HG03354 (cell line): ENCODE measurements around the gene CA10.

Experiments
- ATAC-seq: cut with Tn5 transposase; IDR thresholded peaks from one replicate; pipeline ENCODE4 v1.9.1; 2021; ENCODE audit warnings: mild to moderate bottlenecking; ENCODE audit not compliant: unreplicated experiment, poor library complexity, severe bottlenecking

The CA10 gene

DNA sequence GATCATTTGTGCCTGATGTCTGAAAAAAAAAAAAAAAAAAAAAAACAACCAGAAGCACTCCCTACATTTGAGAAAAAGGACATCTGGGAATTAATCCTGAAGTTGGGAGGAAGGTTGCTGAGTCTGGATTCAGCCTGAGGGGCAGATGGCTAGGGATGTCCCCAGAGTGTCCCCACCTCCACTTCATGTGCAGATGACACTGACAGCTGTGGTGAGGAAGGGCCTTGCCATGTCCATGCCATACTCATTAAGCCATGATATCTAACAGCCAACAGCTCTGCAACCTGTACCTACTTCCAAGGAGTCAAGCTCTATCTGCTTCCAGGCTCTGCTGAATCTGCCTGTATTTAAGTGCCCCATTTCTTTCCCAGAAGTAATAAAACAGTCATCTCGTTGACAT, 356.0 kb downstream of the CA10 start:
- ATAC-seq: no peak

DNA sequence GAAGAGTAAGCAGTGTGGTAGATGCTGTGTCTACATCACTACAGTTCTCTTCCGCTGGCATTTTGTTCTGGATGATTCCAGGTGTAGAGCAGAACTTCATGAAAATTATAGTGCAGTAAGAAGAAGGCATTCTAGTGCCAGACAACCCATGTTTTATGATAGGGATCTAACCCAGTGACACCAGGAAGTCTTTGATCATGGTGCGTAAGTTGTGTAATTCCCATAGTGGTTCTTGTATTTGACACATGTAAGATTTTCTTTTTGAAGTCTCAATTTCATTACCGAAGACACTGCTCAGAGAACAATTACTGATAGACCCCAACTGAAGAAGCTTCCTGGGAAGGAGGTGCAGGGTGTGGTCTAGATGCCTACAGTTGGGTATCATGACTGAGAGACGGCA, 356.9 kb downstream of the CA10 start:
- no peak for ATAC-seq

DNA sequence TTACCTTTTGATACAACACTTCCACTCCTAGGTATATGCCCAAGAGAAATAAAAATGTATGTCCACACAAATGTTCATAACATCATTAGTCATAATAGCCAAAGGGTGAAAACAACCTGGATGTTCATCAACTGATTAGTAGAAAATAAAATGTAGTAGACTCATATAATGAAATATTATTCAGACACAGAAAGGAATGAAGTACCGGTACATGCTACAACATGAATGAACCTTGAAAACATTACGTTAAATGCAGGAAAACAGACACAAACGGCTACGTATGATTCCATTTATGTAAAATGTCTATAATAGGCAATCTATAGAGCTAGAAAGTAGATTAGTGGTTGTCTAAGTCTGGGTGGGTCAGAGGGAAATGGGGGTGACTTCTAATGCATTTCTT, 358.5 kb downstream of the CA10 start:
- ATAC-seq: no peak

DNA sequence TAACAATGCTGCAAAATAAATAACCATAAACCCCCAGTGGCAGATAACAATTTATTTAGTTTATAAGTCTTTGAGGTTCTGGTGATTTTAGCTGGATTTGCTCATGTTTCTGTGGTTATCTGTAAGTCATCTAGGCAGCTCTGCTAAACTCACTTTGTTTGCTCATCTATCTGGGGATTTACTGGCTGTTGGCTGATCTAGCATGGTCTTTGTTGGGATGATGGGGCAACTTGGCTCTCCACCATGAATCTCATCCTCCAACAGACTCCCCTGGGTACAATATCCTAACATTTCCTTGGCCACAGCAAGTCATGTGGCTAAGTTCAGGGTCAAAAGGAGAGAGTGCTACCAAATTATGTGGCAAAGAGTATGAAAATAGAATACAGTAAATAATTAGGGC, 359.3 kb downstream of the CA10 start:
- no peak for ATAC-seq

GRCh38 chr17:51797150-51797549, 361.4 kb downstream of the CA10 start:
- ATAC-seq: no peak

DNA sequence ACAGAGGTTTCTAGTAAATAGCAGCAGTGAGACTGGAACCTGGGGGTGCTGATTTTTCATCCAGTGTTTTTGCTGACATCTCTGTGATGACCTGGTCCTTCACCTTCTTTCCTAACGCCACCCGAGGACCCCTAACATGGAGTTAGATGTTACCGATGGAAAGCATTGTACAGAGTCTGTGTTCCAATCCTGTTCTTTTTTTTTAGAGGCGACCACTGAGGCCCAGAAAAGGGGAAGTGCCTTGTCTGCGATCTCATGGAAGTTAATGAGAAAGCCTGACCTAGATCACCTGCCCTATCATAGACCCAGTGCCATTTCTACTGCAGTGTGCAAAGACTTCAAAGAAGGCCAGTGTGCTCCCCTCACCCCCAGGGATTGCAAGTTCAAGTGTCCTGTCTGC, 362.5 kb downstream of the CA10 start:
- no peak for ATAC-seq

- no peak for ATAC-seq
Measured at GRCh38 chr17:51795401-51795800, 363.1 kb downstream of the CA10 start.

DNA sequence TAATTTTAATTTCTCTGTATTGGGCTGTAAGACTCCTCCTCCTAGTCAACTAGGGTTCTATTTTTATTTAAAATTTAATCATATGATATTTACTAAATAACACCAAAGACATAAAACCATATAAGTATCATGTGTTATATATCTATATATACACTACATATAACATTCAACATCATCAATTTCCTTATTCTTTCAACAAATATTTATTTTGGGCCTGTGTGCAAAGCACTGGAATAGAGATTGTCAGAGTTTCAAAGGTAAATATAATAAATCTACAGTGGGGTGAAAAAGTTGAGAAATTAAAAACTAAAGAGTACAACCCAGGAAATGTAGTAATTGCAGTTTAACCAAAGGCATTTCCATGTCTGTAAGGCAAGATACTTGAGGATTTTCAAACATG, 364.0 kb downstream of the CA10 start:
- ATAC-seq: no peak

GRCh38 chr17:51793686-51794085, 364.8 kb downstream of the CA10 start:
- ATAC-seq: no peak

GRCh38 chr17:51778842-51779241, 379.7 kb downstream of the CA10 start:
- no peak for ATAC-seq

- no peak for ATAC-seq
Measured at GRCh38 chr17:51770027-51770759, 388.3 kb downstream of the CA10 start.

- no peak for ATAC-seq
Measured at GRCh38 chr17:51769231-51769630, 389.3 kb downstream of the CA10 start.

- no peak for ATAC-seq
Measured at GRCh38 chr17:51768706-51769105, 389.8 kb downstream of the CA10 start.

GRCh38 chr17:51767287-51767686, 391.2 kb downstream of the CA10 start:
- ATAC-seq: no peak

- ATAC-seq: no peak
Measured at GRCh38 chr17:51765282-51766135, 393.0 kb downstream of the CA10 start.

GRCh38 chr17:51764387-51764971, 394.0 kb downstream of the CA10 start:
- peak; percentile 94 for ATAC-seq

DNA sequence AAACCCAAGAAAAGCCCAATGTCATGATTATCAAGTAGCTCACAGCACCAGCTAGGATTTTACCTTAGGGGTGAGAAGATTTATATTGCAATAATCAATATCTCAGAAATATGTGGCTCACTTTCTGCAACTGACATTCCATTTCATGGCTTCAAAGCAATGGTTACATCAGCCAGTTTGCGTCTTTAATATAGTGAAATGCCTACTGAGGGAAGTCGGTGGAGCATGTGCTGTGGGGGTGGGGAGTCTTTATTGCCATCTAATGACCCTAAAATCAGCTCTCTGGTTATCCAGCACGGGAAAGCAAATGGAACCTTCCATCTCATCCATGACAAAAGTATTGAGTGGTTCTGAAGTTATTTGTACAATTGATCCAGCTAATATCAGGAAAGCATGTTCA, 395.5 kb downstream of the CA10 start:
- ATAC-seq: no peak

- ATAC-seq: no peak
Measured at GRCh38 chr17:51761105-51761504, 397.4 kb downstream of the CA10 start.

GRCh38 chr17:51759260-51759659, 399.3 kb downstream of the CA10 start:
- no peak for ATAC-seq

GRCh38 chr17:51751072-51751471, 407.4 kb downstream of the CA10 start:
- no peak for ATAC-seq
